ENCODE results near the gene PTPN11. TPM values are rescaled to one million over a fixed set of nuclear protein-coding genes. Genes with fewer than 3 reads are reported as not detected.

PTPN11 gene
- total and polyA plus RNA-seq, 2 of the 13 experiments (the other 11 are each of a cell fraction or from before 2014, with no cell fraction given): 30.0 to 63.5 TPM

- peak; percentile 58; the same call in 1 of the 2 replicates for TF ChIP-seq ZNF225 (CRISPR knock-in tag; IDR thresholded peaks at IDR 0.05)
- TF ChIP-seq ISX (CRISPR knock-in tag; conservative IDR thresholded peaks at IDR 0.05): no peak
- no peak for TF ChIP-seq FOXA1 (IDR thresholded peaks at IDR 0.05)
- TF ChIP-seq FOXA1 (CRISPR knock-in tag; IDR thresholded peaks at IDR 0.05): no peak
- TF ChIP-seq ZNF34 (CRISPR knock-in tag; IDR thresholded peaks at IDR 0.05; ENCODE audit: borderline replicate concordance): 0 out of 2 replicates have a peak, but pooled peaks have one; percentile 49
- TF ChIP-seq ARNT2 (CRISPR knock-in tag; IDR thresholded peaks at IDR 0.05; ENCODE audit: low read depth): no peak
- TF ChIP-seq IRF2 (CRISPR knock-in tag; IDR thresholded peaks at IDR 0.05): peak; percentile 58; the same call in 1 of the 2 replicates
- TF ChIP-seq, protein P1, sequence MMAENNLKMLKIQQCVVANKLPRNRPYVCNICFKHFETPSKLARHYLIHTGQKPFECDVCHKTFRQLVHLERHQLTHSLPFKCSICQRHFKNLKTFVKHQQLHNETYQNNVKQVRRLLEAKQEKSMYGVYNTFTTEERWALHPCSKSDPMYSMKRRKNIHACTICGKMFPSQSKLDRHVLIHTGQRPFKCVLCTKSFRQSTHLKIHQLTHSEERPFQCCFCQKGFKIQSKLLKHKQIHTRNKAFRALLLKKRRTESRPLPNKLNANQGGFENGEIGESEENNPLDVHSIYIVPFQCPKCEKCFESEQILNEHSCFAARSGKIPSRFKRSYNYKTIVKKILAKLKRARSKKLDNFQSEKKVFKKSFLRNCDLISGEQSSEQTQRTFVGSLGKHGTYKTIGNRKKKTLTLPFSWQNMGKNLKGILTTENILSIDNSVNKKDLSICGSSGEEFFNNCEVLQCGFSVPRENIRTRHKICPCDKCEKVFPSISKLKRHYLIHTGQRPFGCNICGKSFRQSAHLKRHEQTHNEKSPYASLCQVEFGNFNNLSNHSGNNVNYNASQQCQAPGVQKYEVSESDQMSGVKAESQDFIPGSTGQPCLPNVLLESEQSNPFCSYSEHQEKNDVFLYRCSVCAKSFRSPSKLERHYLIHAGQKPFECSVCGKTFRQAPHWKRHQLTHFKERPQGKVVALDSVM (CRISPR knock-in tag; IDR thresholded peaks at IDR 0.05): peak; percentile 99
- peak; percentile 2; the same call in 1 of the 2 replicates for TF ChIP-seq ZNF609 (CRISPR knock-in tag; IDR thresholded peaks at IDR 0.05; ENCODE audit: borderline replicate concordance)
- TF ChIP-seq PRMT3 (CRISPR knock-in tag; IDR thresholded peaks at IDR 0.05; ENCODE audit: borderline replicate concordance, low read depth): 0 out of 2 replicates have a peak, but pooled peaks have one; percentile 22
- TF ChIP-seq YEATS2 (CRISPR knock-in tag; IDR thresholded peaks at IDR 0.05; ENCODE audit: borderline replicate concordance): peak; percentile 100
- TF ChIP-seq, protein P2, sequence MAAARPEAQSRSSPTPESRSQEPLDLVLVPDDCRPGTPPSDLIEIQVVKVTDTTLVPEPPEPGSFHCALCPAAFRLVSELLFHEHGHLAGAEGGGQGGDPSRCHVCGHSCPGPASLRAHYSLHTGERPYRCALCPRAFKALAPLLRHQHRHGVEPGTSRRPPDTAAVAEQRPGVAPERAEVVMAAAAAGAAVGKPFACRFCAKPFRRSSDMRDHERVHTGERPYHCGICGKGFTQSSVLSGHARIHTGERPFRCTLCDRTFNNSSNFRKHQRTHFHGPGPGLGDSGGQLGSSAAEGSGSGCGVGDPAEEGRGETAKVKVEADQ (CRISPR knock-in tag; IDR thresholded peaks at IDR 0.05; ENCODE audit: borderline replicate concordance): peak; percentile 80; the same call in 1 of the 2 replicates
- TF ChIP-seq FOXA3 (CRISPR knock-in tag; IDR thresholded peaks at IDR 0.05): peak; percentile 22; the same call in 1 of the 2 replicates
- TF ChIP-seq JUND (CRISPR knock-in tag; IDR thresholded peaks at IDR 0.05): peak; percentile 66
- TF ChIP-seq ZNF431 (CRISPR knock-in tag; IDR thresholded peaks at IDR 0.05; ENCODE audit: borderline replicate concordance, low read depth): peak; percentile 81; the same call in 1 of the 2 replicates
- TF ChIP-seq SATB2 (CRISPR knock-in tag; IDR thresholded peaks at IDR 0.05): peak; percentile 84; the same call in 1 of the 2 replicates
- no peak for TF ChIP-seq ZNF577 (CRISPR knock-in tag; IDR thresholded peaks at IDR 0.05; ENCODE audit: borderline replicate concordance, low read depth)
- peak; percentile 67; the same call in 1 of the 2 replicates for TF ChIP-seq ZNF335 (CRISPR knock-in tag; IDR thresholded peaks at IDR 0.05)
- TF ChIP-seq ZNF766 (CRISPR knock-in tag; IDR thresholded peaks at IDR 0.05; ENCODE audit: borderline replicate concordance): peak; percentile 95; the same call in 1 of the 2 replicates
- TF ChIP-seq KMT2A (CRISPR knock-in tag; IDR thresholded peaks at IDR 0.05): peak; percentile 82; the same call in 1 of the 2 replicates
- TF ChIP-seq GPN1 (CRISPR knock-in tag; IDR thresholded peaks at IDR 0.05; ENCODE audit: borderline replicate concordance): 0 out of 2 replicates have a peak, but pooled peaks have one; percentile 59
Measured at GRCh38 chr12:112409064-112409905, 9.5 kb upstream of the PTPN11 start, which contains the start of gene RPL6 (continued).
